ENCODE results near the gene TNRC6C. TPM values are rescaled to one million over a fixed set of nuclear protein-coding genes. Genes with fewer than 3 reads are reported as not detected.

TNRC6C gene
- total and polyA plus RNA-seq, 10 donors = 1.7 to 37.0 (median 18.3) TPM

- peak; percentile 76 for DNase-seq
- WGBS, 5 donors = 92 to 99% (median 96%) methylated on average over 4 to 13 of the region's 13 CpGs
- H3K36me3 ChIP-seq = peaks cover 2 to 100% (median 86%) of the 10 kb centered on the region in 6 donors
- no peaks in the 10 kb centered on the region for H3K27me3 ChIP-seq (replicated peaks in 1 of 7)
- H3K4me1 ChIP-seq = peaks cover 40 to 98% (median 73%) of the 10 kb centered on the region in 6 donors
- TF ChIP-seq CTCF (IDR thresholded peaks at IDR 0.05 in 8 of 11, conservative IDR thresholded peaks at IDR 0.05 in 3 of 11) (no peak), POLR2AphosphoS5 (IDR thresholded peaks at IDR 0.05) (peak in 1 of 3 donors; percentile 52), POLR2A (IDR thresholded peaks at IDR 0.05) (no peak)
- H3K9me3 ChIP-seq = no peaks in the 10 kb centered on the region
- peak overlapping the region in 6 of 8 donors; percentile 35 to 97 (median 94) for H3K27ac ChIP-seq
- peak overlapping the region in 1 of 8 donors; percentile 53 for H3K4me3 ChIP-seq
- intact Hi-C loops (cut with DNase I; ENCODE audit: low total_unique reads) = no loop called here
These were observed 162.0 kb downstream of the TNRC6C start for GRCh38 chr17:78120537-78120936.

GRCh38 chr17:78120971-78121800 lies 162.7 kb downstream of the TNRC6C start:
- Histone ChIP-seq H3K27ac (peak overlapping the region; percentile 45 to 97 (median 86)), H3K9me3 (no peaks in the 10 kb centered on the region), H3K4me1 (peaks cover 47 to 100% (median 79%) of the 10 kb centered on the region in 6 donors), H3K36me3 (peaks cover 2 to 100% (median 90%) of the 10 kb centered on the region in 6 donors), H3K4me3 (peak overlapping the region in 7 of 8 donors; percentile 5 to 53 (median 26)), H3K27me3 (replicated peaks in 1 of 7) (no peaks in the 10 kb centered on the region)
- intact Hi-C loops (cut with DNase I; ENCODE audit: low total_unique reads) = no loop called here
- DNase-seq = peak; percentile 89
- TF ChIP-seq POLR2A (IDR thresholded peaks at IDR 0.05) = no peak
- TF ChIP-seq POLR2AphosphoS5 (IDR thresholded peaks at IDR 0.05) = peak in 2 of 3 donors; percentile 74 to 75
- 19 to 44% (median 38%) methylated on average over 10 to 35 of the region's 35 CpGs for WGBS, 5 donors

- intact Hi-C loops (cut with DNase I; ENCODE audit: low total_unique reads) = no loop called here
- H3K27ac ChIP-seq = peak overlapping the region; percentile 45 to 97 (median 86)
- no peaks in the 10 kb centered on the region for H3K9me3 ChIP-seq
- peaks cover 2 to 100% (median 87%) of the 10 kb centered on the region in 6 donors for H3K36me3 ChIP-seq
- H3K4me3 ChIP-seq = peak overlapping the region in 7 of 8 donors; percentile 5 to 53 (median 26)
- no peaks in the 10 kb centered on the region for H3K27me3 ChIP-seq (replicated peaks in 1 of 7)
- TF ChIP-seq POLR2AphosphoS5 (IDR thresholded peaks at IDR 0.05) = no peak
- TF ChIP-seq POLR2A (IDR thresholded peaks at IDR 0.05) = no peak
- TF ChIP-seq CTCF (IDR thresholded peaks at IDR 0.05 in 8 of 11, conservative IDR thresholded peaks at IDR 0.05 in 3 of 11) = no peak
- WGBS, 5 donors = 51 to 59% (median 52%) methylated on average over 10 to 11 of the region's 11 CpGs
- peaks cover 53 to 100% (median 85%) of the 10 kb centered on the region in 6 donors for H3K4me1 ChIP-seq
- DNase-seq = peak; percentile 78
These were observed 163.3 kb downstream of the TNRC6C start for GRCh38 chr17:78121801-78122215.

- Histone ChIP-seq H3K36me3 (peaks cover 0 to 94% (median 81%) of the 10 kb centered on the region in 6 donors), H3K9me3 (no peaks in the 10 kb centered on the region), H3K4me3 (peak overlapping the region in 6 of 8 donors; percentile 22 to 53 (median 28)), H3K4me1 (peaks cover 58 to 100% (median 88%) of the 10 kb centered on the region in 6 donors), H3K27ac (peak overlapping the region; percentile 45 to 97 (median 86)), H3K27me3 (replicated peaks in 1 of 7) (no peaks in the 10 kb centered on the region)
- intact Hi-C loops (cut with DNase I; ENCODE audit: low total_unique reads) = no loop called here
- peak in 2 of 3 donors; percentile 4 to 64 for TF ChIP-seq POLR2AphosphoS5 (IDR thresholded peaks at IDR 0.05)
- TF ChIP-seq CTCF (IDR thresholded peaks at IDR 0.05 in 8 of 11, conservative IDR thresholded peaks at IDR 0.05 in 3 of 11) = no peak
- TF ChIP-seq POLR2A (IDR thresholded peaks at IDR 0.05) = no peak
- WGBS, 5 donors = 74 to 82% (median 78%) methylated on average over 18 to 23 of the region's 23 CpGs
- peak; percentile 78 for DNase-seq
These were observed 163.9 kb downstream of the TNRC6C start for GRCh38 chr17:78122216-78122930.

Measured in spleen (tissue), 11 donors.